Activated T-helper 1 cell treated with Interleukin-2 at 50 U/mL for 16 hours (primary cell): ENCODE measurements around the gene NCAPH2.

ENCODE experiments used
- DNase-seq: peaks from one replicate; pipeline ENCODE4 v3.0.0-alpha.2; 2020; ENCODE audit warnings: low read depth

The NCAPH2 gene

GRCh38 chr22:50490531-50491308 lies 17.3 kb upstream of the NCAPH2 start:
- no peak for DNase-seq

GRCh38 chr22:50497093-50497492 lies 10.9 kb upstream of the NCAPH2 start:
- DNase-seq = no peak

- peak; percentile 41 for DNase-seq
Observed at GRCh38 chr22:50498322-50498890, 9.6 kb upstream of the NCAPH2 start.

GRCh38 chr22:50500452-50500851 lies 7.6 kb upstream of the NCAPH2 start:
- no peak for DNase-seq

- DNase-seq = no peak
Observed at GRCh38 chr22:50502096-50502495, 5.9 kb upstream of the NCAPH2 start.

GRCh38 chr22:50502628-50503474 lies 5.2 kb upstream of the NCAPH2 start:
- DNase-seq = no peak

- DNase-seq = no peak
Observed at GRCh38 chr22:50503475-50504145, 4.4 kb upstream of the NCAPH2 start.

GRCh38 chr22:50504369-50505211 lies 3.4 kb upstream of the NCAPH2 start:
- no peak for DNase-seq

GRCh38 chr22:50505276-50505775 lies 2.7 kb upstream of the NCAPH2 start:
- DNase-seq = no peak

GRCh38 chr22:50505776-50506610 lies 2.0 kb upstream of the NCAPH2 start:
- DNase-seq = no peak

- no peak for DNase-seq
Observed at GRCh38 chr22:50506611-50507420, 1.2 kb upstream of the NCAPH2 start.

GRCh38 chr22:50507421-50507990 lies 518 bp upstream of the NCAPH2 start, which contains the start of gene LMF2:
LMF2 (minus strand) TSS chr22:50507702; CDS start chr22:50507675, 27 bp downstream.
- peak; percentile 92 for DNase-seq

GRCh38 chr22:50508897-50509296 lies 873 bp downstream of the NCAPH2 start:
- no peak for DNase-seq

GRCh38 chr22:50513175-50513574 lies 5.2 kb downstream of the NCAPH2 start:
- DNase-seq = no peak

GRCh38 chr22:50516068-50516467 lies 8.0 kb downstream of the NCAPH2 start:
- no peak for DNase-seq

- DNase-seq = no peak
Observed at GRCh38 chr22:50516891-50517290, 8.9 kb downstream of the NCAPH2 start.

GRCh38 chr22:50517495-50518260 lies 9.7 kb downstream of the NCAPH2 start:
- no peak for DNase-seq

- DNase-seq = no peak
Observed at GRCh38 chr22:50518606-50519005, 10.6 kb downstream of the NCAPH2 start.
